ENCODE measurements around the gene NPW. TPM values are rescaled to one million over a fixed set of nuclear protein-coding genes. Genes with fewer than 3 reads are reported as not detected.

The NPW gene
- total RNA-seq, 3 donors from 2014 or later: 9.2 to 19.0 (median 13.1) TPM

- ATAC-seq: no peak
- no peak for DNase-seq
- H3K4me3 Mint-ChIP-seq: no peak overlapping the region
- H3K27me3 Mint-ChIP-seq (ENCODE audit: low read depth): peaks cover 16% of the 10 kb centered on the region
- no peaks in the 10 kb centered on the region for H3K9me3 Mint-ChIP-seq
- H3K36me3 Mint-ChIP-seq (ENCODE audit: insufficient read depth): peaks cover 16% of the 10 kb centered on the region
- H3K4me1 Mint-ChIP-seq (ENCODE audit: low read depth): peaks cover 15% of the 10 kb centered on the region
These were observed 39.4 kb upstream of the NPW start for GRCh38 chr16:1980030-1980769.

GRCh38 chr16:1980770-1981087, 38.9 kb upstream of the NPW start:
- Mint-ChIP-seq H3K4me3 (no peak overlapping the region), H3K36me3 (ENCODE audit: insufficient read depth) (peaks cover 13% of the 10 kb centered on the region), H3K27me3 (ENCODE audit: low read depth) (peaks cover 16% of the 10 kb centered on the region), H3K9me3 (no peaks in the 10 kb centered on the region), H3K4me1 (ENCODE audit: low read depth) (peaks cover 18% of the 10 kb centered on the region)
- DNase-seq: no peak
- ATAC-seq: no peak

DNA sequence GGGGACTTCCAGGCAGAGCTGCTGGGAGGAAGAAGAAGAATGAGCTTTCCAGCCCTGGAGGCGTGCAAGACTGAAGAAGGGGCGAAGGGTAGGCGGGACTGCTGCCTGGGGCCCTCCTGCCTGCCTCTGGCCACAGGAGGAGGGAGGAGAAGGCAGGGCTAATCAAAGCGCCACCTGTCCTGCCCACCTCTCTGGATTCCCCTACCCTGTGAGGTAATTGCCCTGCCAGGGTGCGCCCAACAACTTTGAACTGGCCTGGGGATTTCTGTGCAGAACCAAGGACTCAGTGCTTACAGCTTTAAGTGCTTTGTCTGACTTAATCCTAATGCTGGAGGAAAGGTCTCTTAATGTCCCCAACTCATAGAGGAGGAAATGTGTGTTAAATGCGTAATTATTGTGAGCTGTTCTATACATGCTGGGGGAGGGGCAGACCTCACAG, 38.2 kb upstream of the NPW start, which contains the start of gene NOXO1:
NOXO1 (minus strand) TSS at position 72 of the 439 bp plus-strand sequence. CDS start 290 bp downstream, outside the sequence.
- H3K4me1 Mint-ChIP-seq (ENCODE audit: low read depth): peaks cover 18% of the 10 kb centered on the region
- no peak for ATAC-seq
- peak within 1 kb of the TSS; percentile 78 for H3K4me3 Mint-ChIP-seq
- DNase-seq: no peak
- H3K27me3 Mint-ChIP-seq (ENCODE audit: low read depth): peaks cover 16% of the 10 kb centered on the region
- H3K36me3 Mint-ChIP-seq (ENCODE audit: insufficient read depth): peaks cover 8% of the 10 kb centered on the region
- no peaks in the 10 kb centered on the region for H3K9me3 Mint-ChIP-seq

DNA sequence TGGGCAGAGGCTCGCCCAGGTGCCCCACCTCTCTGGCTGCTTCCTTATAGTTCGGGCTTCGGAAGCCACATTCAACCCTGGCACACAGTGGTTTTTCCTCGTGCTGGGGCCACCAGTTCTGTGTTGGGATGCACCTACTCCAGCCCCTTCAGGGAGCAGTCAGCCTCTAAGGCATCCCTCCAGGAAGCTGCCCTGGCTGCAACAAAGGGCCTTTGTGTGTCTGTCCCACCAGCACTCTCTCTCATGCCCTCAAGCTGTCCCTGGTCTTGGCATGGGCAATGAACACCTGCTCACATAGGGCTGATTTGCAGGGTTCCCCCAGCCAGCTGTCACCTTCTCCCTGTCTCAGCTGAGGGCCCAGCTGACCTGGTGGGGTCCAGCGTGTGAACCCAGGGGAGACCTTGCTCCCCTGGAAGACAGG, 37.6 kb upstream of the NPW start:
- DNase-seq: no peak
- no peak overlapping the region for H3K4me3 Mint-ChIP-seq
- peaks cover 16% of the 10 kb centered on the region for H3K27me3 Mint-ChIP-seq (ENCODE audit: low read depth)
- no peak for ATAC-seq
- H3K4me1 Mint-ChIP-seq (ENCODE audit: low read depth): peaks cover 18% of the 10 kb centered on the region
- H3K36me3 Mint-ChIP-seq (ENCODE audit: insufficient read depth): peaks cover 8% of the 10 kb centered on the region
- H3K9me3 Mint-ChIP-seq: no peaks in the 10 kb centered on the region

GRCh38 chr16:1982991-1983543, 36.5 kb upstream of the NPW start:
- H3K9me3 Mint-ChIP-seq: no peaks in the 10 kb centered on the region
- H3K36me3 Mint-ChIP-seq (ENCODE audit: insufficient read depth): peaks cover 5% of the 10 kb centered on the region
- DNase-seq: no peak
- peak overlapping the region; percentile 78 for H3K4me3 Mint-ChIP-seq
- H3K27me3 Mint-ChIP-seq (ENCODE audit: low read depth): peaks cover 16% of the 10 kb centered on the region
- no peak for ATAC-seq
- peaks cover 18% of the 10 kb centered on the region for H3K4me1 Mint-ChIP-seq (ENCODE audit: low read depth)

GRCh38 chr16:1983544-1984346, 35.8 kb upstream of the NPW start, which contains the start of gene GFER:
Gene GFER, plus strand, starts transcription at chr16:1984193. Its CDS starts 26 bp downstream, at chr16:1984219.
- peaks cover 19% of the 10 kb centered on the region for H3K27me3 Mint-ChIP-seq (ENCODE audit: low read depth)
- no peaks in the 10 kb centered on the region for H3K9me3 Mint-ChIP-seq
- ATAC-seq (peak; percentile 65 to 73), DNase-seq (peak; percentile 42)
- H3K4me3 Mint-ChIP-seq: peak within 1 kb of the TSS; percentile 83
- H3K4me1 Mint-ChIP-seq (ENCODE audit: low read depth): peaks cover 18% of the 10 kb centered on the region
- H3K36me3 Mint-ChIP-seq (ENCODE audit: insufficient read depth): peaks cover 3% of the 10 kb centered on the region

GRCh38 chr16:1984347-1985225, 35.0 kb upstream of the NPW start:
- H3K4me1 Mint-ChIP-seq (ENCODE audit: low read depth): peaks cover 20% of the 10 kb centered on the region
- DNase-seq (no peak), ATAC-seq (peak; percentile 37 to 39)
- H3K4me3 Mint-ChIP-seq: peak overlapping the region; percentile 83
- no peaks in the 10 kb centered on the region for H3K9me3 Mint-ChIP-seq
- peaks cover 3% of the 10 kb centered on the region for H3K36me3 Mint-ChIP-seq (ENCODE audit: insufficient read depth)
- peaks cover 27% of the 10 kb centered on the region for H3K27me3 Mint-ChIP-seq (ENCODE audit: low read depth)

- Mint-ChIP-seq H3K4me3 (peak overlapping the region; percentile 83), H3K9me3 (no peaks in the 10 kb centered on the region)
- no peak for DNase-seq
These were observed 34.0 kb upstream of the NPW start for GRCh38 chr16:1985466-1986150.

DNA sequence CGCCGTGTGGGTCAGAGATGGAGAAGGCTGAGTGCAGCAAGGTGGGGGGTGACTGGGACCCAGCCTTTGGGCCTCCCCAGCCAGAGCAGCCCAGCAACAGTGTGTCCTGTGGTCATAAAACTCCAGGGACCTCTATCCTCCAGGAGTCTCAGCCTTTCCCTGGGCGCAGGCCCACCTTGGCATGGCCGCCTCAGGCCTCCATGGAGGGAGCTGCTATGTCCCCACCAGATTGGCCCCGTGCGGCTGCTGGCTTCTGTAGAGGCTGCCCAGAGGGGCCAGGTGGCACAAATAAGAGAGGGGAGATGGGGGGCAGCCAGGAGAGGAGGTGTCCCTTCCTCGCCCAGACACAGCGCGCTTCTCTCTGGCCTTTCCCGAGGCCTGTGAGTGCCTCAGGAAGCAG, 32.4 kb upstream of the NPW start:
- Mint-ChIP-seq H3K36me3 (ENCODE audit: insufficient read depth) (peaks cover 3% of the 10 kb centered on the region), H3K27me3 (ENCODE audit: low read depth) (peaks cover 14% of the 10 kb centered on the region), H3K4me1 (ENCODE audit: low read depth) (peaks cover 29% of the 10 kb centered on the region), H3K4me3 (no peak overlapping the region), H3K9me3 (no peaks in the 10 kb centered on the region)
- no peak for DNase-seq
- no peak for ATAC-seq

More at GRCh38 chr16:1985466-1986150, 34.0 kb upstream of the NPW start:
- ATAC-seq: no peak
- peaks cover 22% of the 10 kb centered on the region for H3K4me1 Mint-ChIP-seq (ENCODE audit: low read depth)
- H3K27me3 Mint-ChIP-seq (ENCODE audit: low read depth): peaks cover 23% of the 10 kb centered on the region
- H3K36me3 Mint-ChIP-seq (ENCODE audit: insufficient read depth): peaks cover 3% of the 10 kb centered on the region

DNA sequence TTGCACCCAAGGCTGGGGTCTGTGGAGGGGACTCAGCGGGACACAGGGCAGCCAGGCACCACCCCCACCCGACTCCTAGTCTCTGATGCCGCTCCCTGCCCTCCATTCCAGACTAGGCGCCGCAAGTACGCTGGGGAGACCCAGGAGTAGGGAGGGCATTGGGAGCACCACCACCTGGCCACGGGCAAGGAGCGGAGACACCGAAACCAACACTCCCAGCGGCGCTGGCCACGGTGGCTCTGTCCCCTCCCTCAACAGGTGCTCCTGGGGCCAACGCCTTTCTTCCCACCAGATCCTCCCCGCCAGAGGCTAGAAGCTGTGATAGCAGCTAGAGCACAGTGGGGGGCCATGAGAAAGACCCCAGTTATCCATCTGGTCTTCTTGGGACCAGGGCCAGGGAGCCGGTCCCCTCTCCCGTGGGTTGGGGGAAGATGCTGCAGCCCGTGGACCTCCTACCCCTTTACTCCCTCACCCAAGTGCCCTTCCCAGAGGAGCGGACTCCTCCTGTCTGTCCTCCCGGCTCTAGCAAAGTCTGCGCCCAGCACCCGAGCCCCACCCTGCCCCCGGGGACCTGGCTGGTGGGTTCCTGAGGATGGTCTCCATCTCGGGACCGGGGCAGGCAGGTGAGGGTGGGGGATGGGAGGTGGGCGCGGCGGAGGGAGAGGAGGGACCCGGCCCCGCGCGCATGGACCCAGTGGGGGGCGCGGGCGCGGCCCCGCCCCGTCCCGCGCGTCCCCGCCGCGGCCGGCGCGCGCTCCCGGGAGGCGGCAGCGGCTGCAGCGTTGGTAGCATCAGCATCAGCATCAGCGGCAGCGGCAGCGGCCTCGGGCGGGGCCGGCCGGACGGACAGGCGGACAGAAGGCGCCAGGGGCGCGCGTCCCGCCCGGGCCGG, 30.1 kb upstream of the NPW start, which contains the start of gene SYNGR3:
SYNGR3 (plus strand) TSS at position 762 of the 892 bp plus-strand sequence. CDS start 133 bp downstream, outside the sequence.
- H3K9me3 Mint-ChIP-seq: no peaks in the 10 kb centered on the region
- H3K4me1 Mint-ChIP-seq (ENCODE audit: low read depth): peaks cover 31% of the 10 kb centered on the region
- H3K4me3 Mint-ChIP-seq: peak within 1 kb of the TSS; percentile 70
- H3K36me3 Mint-ChIP-seq (ENCODE audit: insufficient read depth): peaks cover 3% of the 10 kb centered on the region
- DNase-seq: no peak
- no peak for ATAC-seq
- H3K27me3 Mint-ChIP-seq (ENCODE audit: low read depth): peaks cover 11% of the 10 kb centered on the region

DNA sequence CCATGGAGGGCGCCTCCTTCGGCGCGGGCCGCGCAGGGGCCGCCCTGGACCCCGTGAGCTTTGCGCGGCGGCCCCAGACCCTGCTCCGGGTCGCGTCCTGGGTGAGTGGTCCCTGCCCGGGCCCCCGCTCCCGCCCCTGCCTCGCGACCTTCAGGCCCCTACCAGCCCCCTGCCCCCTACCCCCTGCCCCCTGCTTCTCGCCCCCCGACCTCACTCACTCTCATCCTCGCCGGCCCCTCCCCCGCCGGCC, 29.6 kb upstream of the NPW start:
- Mint-ChIP-seq H3K9me3 (no peaks in the 10 kb centered on the region), H3K4me3 (no peak overlapping the region), H3K36me3 (ENCODE audit: insufficient read depth) (peaks cover 3% of the 10 kb centered on the region), H3K27me3 (ENCODE audit: low read depth) (peaks cover 11% of the 10 kb centered on the region), H3K4me1 (ENCODE audit: low read depth) (peaks cover 26% of the 10 kb centered on the region)
- ATAC-seq (no peak), DNase-seq (no peak)

GRCh38 chr16:1990351-1991134, 29.0 kb upstream of the NPW start:
- H3K4me1 Mint-ChIP-seq (ENCODE audit: low read depth): peaks cover 21% of the 10 kb centered on the region
- peaks cover 11% of the 10 kb centered on the region for H3K27me3 Mint-ChIP-seq (ENCODE audit: low read depth)
- ATAC-seq (no peak), DNase-seq (no peak)
- H3K9me3 Mint-ChIP-seq: no peaks in the 10 kb centered on the region
- peak overlapping the region; percentile 70 for H3K4me3 Mint-ChIP-seq
- H3K36me3 Mint-ChIP-seq (ENCODE audit: insufficient read depth): peaks cover 3% of the 10 kb centered on the region
